Stimulated activated CD4-positive, alpha-beta T cell treated with anti-CD3 and anti-CD28 coated beads, Interleukin-4, amount 100 ng/mL, for 24 hours (primary cell): ENCODE results near the gene NOVA2.
"Not testable (repeated sequence)": the region's sequence is repeated elsewhere in the genome, so short reads cannot be mapped to it uniquely, and the experiment has no call there.

Source experiments
- DNase-seq: peaks from one replicate; pipeline ENCODE4 v3.0.0-alpha.2; 2020

Gene NOVA2

DNA sequence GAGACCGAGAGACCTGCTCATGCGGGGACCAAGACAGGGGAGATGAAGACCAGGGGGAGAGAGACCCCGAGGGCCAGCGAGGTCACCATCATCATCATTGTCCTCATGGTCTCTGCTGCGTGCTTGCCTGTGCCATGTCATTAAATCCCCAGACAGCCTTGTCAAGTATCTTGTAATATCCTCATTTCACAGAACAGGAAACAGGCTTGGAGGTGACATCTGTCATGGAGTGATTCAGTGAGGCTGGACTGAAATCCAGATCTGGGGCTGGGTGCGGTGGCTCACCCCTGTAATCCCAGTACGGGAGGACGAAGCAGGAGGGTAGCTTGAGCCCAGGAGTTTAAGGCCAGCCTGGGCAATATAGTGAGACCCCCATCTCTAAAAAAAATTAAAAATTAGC is 53.2 kb downstream of the NOVA2 start:
- no peak for DNase-seq

DNA sequence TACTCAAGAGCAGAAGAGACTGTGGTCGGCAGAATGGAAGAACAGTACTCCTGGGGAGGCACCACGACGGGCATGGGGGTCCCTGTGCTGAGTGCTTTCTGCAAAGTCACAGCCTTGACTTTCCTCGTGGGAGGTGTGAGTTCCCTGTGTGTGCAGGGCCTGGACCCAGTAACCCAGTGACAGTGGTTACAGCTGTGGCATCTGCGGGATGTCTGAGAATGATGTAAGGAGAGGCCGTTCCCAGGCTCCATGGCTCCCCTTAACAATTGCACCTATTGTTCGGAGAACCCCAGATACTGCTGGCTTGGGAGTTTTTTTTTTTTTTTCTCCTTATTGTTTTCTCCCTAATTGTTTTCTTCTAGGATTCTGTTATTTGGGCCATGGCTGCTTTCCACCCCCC is 54.0 kb downstream of the NOVA2 start:
- no peak for DNase-seq

DNA sequence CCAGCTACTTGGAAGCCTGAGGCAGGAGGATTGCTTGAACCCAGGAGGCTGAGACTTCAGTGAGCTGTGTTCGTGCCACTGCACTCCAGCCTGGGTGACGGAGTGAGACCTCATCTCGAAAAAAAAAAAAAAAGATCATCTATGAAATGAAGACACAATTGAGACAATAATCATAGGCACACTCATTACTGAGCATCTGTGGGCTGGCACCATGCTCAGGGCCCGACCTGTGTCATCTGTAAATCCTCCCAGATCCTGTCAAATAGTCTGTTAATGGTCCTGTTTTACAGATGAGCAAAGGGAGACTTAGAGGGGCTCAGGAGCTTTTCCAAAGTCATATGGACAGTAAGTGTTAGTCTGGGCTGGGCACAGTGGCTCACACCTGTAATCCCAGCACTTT is 54.9 kb downstream of the NOVA2 start:
- DNase-seq = no peak

DNA sequence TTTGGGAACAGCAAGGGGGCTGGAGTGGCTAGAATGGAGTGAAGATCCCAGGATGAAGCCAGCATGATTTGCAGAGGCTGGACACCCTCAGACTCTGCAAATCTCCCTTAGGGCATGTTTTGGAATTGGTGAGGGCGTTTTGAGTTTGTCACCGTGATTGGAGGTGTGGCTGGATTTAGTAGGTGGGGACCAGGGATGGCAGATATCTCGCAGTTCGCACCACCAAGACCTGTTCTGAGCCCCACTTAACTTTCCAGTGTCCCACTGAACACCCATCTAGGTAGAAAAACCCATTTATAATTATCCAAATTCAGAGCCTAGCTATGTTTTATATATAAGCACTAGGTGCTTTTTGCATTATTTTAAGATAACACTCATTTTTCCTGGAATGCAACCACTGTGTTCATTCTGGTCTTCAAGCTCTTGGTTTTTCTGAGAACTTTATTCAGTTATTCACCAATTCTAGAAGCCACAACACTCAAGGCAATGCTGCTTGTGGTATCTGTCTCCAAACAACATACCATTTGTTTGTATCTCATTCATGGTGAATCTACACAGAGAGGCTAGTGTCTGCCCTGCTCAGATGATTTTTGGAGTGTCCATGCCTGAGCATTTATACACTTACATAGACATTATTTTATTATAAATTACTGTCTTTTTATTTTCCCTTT is 56.1 kb downstream of the NOVA2 start:
- no peak for DNase-seq

DNA sequence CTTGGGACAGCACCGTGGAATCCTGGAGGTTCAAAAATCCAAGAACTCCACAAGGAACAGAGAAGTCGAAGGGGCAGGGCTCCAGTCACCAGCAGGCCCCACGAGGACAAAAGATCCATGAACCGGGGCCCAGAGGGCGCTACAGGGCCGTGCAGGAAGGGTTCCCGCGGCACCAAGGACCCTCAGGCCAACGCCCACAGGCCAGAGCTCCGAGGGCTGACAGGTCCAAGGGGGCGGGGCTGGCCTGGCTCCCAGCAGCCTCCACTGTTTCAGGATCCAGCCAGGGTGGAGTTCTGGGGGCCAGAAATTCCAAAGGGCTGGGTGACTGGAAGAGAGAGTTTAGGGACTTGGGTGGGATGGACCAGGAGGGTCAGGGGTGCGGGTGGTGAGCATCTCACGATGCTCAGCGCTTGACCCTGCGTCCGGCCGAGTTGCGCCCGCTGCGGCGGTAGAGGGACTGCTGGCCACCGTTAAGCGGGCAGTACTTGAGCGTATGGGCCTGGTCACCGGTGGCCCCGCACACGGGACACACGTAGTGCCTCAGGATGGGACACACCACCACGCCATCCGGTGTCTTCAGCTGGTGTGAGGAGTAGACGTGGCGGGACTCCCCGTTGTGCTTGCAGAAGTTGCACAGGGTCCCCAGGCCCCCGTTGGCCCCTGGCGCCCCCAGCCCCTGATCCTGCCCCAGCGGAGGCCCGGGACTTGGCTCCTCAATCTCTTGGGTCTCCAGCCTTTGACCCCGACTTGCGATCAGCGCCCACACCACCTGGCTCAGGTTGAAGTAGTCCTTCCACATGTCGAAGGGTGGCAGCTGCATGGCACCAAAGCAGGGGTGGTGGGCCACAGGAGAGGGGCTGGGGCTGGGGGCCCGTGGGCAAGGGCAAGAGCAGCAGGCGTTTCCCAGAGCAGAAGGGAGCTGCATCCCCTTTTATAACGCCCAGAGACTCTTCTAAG is 59.5 kb downstream of the NOVA2 start, which contains the start of gene NANOS2:
Gene NANOS2, minus strand, starts transcription at position 905 of the 957 bp plus-strand sequence. Its CDS starts 85 bp downstream, at position 820.
- DNase-seq = no peak

DNA sequence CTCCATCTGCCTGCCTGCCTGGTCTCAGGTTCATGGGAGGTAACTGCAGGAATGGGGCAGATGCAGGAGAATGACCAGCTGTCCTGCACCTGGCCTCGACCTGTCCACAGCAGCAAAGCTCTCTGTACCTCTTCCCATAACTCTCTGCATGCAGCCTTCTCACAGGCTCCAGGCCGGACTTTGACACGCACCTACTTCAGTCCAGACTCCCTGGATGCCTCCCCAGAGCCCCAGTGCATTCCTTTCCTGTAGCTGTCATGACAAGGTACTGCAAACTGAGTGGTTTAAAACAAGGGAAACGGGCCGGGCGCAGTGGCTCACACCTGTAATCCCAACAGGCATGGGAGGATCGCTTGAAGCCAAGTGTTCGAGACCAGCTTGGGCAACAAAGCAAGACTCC is 62.4 kb downstream of the NOVA2 start:
- no peak for DNase-seq

DNA sequence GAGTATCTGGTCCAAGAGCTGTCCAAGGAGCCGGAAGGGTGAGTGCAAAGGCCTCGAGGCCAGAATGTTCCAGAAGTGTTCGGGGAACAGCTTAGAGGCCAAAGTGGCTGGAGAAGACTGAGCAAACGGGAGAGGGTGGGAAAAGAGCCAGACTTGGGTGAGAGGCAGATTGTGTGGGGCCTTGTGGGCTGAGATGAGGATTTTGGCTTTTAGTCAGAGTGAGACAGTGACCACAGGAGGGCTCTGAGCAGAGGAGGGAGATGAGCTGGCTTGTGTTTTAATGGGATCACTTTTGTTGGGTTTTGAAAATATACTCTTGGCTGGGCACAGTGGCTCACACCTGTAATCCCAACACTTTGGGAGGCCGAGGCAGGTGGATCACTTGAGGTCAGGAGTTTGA is 64.7 kb downstream of the NOVA2 start:
- no peak for DNase-seq

DNA sequence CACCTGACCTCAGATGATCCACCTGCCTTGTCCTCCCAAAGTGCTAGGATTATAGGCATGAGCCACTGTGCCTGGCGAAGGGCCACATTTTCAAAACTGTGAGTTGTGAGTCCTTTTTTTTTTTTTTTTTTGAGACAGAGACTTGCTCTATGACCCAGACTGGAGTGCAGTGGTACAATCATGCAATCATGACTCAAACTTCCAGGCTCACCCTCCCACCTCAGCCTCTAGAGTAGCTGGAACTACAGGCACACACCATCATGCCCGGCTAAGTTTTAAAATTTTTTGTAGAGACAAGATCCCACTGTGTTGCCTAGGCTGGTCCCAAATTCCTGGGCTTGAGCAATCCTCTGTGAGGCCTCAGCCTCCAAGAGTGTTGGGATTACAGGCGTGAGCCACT is 67.4 kb downstream of the NOVA2 start:
- no peak for DNase-seq

DNA sequence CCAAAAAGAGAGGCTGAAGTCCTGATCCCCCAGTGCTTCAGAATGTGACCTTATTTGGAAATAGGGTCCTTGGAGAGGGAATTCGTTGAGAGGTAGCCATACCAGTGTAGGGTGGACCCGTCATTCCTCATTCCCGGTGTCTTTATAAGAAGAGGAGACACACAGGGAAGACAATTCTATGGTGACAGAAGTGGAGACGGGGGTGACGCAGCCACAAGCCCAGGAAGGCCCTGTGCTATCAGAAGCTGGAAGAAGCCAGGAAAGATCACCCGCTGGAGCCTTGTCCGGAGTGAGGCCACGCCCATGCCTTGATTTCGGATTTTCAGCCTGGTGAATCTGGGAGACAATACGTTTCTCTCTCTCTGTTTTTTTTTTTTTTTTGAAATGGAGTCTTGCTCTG is 68.7 kb downstream of the NOVA2 start:
- DNase-seq = no peak

DNA sequence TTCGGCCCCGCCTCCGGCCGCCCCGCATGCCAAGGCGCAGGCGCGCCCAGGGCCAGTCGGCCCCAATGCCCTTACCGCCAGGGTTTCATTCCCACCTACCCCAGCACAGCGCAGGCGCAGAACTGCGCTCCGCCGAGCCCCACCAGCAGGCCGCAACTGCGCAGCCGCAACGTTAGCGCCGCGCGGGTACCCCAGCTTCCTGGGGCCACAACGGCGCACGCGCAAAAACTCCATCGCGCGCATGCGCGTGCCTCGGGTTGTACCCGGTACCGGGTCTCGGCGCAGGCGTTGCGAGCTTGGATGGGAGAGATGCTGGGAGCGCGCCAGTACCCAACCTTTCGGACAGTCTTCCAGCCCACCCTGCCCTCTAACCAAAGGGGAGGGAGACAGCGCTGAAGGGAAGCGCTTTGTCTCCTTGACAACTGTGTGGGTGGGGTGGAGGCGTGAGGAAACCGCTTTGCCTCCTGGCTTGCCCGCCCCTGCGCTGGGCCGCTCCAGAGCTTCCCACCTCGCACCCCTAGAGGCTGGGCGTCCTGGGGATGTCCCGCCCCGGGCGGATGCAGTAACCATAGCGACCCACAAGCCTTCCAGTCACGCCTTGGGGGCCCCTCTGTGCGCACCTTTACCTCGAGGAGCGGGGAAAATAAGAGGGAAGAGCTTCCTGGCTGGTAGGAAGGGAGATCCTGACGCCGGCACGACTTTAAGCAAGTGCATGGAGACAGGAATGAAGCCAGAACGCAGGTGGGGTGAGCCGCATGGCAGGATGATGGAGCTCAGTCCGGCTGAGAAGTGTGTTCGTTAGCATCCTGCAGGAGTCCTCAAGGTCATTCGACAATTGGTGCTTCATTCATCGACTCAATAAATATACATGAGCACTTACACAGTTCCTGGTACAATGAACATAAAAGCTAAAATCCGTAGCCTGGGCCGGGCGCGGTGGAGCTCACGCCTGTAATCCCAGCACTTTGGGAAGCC is 70.7 kb downstream of the NOVA2 start:
- DNase-seq = peak; percentile 99

DNA sequence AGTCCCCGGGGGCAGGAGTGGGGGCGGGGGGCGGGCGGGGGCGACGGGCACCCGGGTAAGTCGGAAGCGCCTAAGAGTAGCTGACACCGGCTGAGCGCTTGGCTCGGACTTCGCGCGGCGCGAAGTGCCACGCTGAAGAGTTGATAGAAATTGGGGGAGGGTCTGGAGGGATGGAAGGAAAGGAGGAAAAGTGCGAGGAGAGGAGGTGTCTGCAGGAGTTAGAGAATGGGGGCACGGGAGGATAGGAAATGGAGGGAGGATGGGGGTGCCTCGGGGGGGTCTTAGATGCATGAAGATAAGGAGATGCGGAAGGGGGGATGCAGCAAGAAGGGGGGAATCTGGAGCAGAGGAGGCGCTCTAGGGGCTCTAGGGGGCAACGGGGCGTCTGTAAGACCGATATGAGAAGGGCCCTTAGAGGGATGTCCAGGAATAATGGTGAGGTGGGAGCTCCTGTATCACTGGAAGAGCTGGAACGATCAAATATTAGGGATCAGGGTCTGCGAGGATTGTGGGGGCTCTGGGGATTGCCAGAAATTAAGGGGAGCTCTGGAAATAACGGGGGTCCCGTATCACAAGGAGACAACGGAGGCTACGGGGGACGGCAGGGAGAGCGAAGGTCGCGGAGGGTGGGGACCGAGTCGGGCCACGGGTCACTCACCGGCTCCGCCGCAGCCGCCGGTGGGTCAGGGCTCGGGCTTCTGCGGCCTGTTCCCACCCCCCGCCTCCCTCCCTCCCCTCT is 71.6 kb downstream of the NOVA2 start, which contains the start of gene MYPOP:
Gene MYPOP, minus strand, starts transcription at position 702 of the 739 bp plus-strand sequence. CDS start 840 bp downstream, outside the sequence.
- no peak for DNase-seq

DNA sequence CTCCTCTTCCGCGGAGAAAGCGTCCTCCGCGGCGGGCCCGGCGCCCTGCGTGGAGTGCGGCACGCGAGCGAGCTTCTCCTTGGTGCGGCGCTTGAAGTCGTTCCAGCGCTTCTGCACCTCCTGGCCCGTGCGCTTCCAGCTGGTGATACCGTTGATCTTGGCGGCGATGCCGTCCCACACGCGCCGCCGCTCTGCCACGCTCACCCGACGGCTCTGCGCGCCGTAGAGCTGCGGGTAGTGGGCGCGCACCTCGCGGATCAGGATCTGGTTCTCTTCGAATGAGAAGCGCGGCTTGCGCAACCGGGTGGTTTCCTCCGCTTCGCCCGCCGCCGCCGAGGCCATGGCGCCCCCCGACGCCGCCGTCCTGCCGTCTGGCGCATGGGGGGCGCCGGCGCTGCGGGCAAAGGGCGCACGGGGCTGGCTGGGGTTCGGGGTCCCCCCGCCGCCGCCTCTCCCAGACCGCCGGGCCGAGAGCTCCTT is 72.2 kb downstream of the NOVA2 start:
- DNase-seq = no peak

DNA sequence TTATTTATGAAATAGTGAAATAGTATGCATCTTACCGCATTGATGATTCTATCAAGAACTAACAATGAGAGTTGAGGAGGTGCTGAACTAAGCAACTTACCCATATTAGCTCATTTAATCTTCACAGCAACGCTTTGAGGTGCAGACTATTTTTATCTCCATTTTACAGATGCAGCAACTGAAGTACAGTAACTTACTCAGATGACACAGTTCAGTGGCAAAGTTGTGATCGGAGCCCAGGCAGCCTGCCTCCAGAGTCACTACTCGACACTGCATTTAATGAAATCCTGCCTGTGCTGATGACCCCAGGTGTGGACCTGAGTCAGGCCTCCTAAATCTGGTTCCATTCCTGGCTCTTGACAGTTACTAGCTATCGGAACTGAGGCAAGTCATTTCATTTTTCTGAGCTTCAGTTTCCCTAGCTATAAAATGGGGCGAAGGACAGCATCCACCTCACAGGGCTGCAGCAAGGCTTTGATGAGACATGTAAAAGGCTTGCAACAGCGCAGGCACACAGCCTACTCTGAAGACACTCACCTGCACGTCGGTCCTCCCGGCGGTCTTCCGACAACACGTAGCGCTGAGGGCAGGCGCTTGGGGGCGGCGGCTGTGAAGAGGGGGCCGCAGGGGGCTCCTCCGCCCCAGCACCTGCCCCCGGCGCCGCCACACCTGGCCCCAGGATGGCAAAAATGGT is 72.8 kb downstream of the NOVA2 start:
- DNase-seq = no peak

DNA sequence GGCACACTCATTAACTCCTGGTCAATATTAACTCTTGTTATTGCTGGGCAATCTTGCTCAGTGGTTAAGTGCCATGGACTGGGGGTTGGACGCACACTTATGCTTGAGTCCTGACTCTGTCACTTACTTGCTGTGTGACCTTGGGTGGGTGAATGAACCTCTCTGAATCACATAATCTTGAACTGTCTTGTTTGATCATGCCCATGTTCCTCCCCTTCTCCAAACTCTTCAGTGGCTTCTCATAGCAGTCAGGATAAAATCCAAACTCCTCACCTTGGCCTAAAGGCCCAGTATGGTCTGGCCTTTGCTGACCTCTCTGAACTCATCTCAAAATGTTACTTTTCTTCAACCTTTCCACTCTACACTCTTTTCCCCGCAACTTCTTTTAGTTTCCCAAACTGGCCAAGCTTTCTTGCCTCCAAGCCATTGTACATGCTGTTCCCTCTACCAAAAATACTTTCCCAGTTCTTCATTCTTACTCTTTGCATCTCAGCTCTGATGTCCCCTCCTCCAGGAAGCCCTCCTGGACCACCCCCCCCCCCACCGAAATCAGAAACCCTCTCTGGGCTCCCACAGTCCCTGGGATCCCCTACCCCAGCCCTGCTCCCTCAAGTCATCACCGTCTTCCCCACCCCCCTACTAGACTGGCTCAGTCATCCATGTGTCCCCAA is 73.6 kb downstream of the NOVA2 start:
- no peak for DNase-seq

DNA sequence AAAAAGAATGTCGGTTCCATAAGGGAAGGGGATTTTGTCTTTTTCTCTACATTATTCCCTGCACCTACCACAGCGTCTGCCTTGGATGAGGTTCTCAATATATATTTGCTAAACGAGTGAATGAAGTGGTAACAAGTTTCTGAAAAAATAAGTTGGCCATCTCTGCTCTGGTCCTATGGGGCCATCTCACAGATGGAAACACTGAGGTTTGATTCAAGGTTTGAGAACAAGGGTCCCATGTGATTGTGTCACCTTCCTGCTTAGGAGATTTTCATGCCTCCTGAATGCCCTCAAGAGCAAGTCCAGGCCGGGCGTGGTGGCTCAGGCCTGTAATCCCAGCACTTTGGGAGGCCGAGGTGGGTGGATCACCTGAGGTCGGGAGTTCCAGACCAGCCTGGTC is 74.4 kb downstream of the NOVA2 start:
- DNase-seq = no peak

DNA sequence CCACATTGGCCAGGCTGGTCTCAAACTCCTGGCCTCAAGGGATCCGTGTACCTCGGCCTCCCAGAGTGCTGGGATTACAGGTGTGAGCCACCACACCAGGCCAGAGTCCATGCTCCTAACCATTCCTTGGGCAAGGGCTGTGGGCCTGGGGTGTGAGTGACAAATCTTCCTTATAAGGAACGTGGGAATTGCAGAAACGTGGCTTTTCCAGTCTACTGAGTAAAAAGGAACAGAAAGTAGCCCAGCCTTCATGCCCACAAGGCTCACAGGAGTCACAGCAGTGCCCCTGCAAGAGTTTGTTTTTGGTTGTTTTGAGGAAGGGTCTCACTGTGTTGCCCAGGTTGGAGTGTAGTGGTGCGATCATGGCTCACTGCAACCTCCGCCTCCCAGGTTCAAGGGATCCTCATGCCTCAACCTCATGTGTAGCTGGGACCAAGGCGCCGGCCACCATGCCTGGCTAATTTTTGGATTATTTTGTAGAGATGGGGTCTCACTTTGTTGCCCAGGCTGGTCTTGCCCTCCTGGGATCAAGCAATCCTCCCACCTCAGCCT is 76.3 kb downstream of the NOVA2 start:
- no peak for DNase-seq

DNA sequence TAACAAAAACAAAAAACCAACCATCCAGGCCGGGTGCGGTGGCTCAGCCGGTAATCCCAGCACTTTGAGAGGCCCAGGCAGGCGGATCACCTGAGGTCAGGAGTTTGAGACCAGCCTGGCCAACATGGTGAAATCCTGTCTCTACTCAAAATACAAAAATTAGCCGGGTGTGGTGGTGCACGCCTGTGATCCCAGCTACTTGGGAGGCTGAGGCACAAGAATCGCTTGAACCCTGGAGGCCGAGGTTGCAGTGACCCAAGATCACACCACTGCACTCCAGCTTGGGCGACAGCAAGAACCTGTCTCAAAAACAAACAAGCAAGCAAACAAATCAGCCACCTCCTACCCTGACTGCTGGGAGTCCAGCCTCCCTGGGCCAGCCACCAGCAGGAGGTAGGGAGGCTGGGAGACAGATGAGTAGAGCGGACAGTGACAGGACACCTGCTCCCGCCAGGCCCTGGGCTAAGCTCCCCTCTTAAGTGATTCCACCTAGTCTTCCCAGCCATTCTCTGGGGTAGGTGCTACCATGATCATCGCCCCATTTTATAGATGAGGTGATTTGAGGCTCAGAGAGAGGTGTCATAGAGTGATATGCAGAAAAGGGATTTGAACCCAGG is 77.6 kb downstream of the NOVA2 start:
- DNase-seq = not testable (repeated sequence)

DNA sequence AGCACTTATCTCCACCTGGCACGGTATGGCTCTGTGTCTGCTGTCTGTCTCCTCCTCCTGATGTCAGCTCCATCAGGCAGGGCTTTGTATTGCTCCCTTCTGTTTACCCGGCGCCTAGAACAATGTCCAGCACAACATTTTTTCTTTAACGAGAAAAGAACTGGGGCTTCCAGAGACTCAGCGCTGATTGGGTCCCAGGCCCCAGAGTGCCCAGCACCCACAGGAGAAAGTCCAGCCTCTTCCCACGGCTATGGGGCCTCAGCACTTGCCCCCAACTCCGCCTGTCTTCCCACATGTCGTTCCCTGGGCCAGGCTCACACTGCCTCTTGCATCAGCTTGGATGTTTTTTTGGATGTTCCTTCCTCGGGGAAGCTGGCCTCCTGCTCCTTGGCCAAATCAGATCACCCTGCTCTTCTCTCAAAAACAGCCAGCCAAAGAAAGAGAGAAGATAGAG is 78.1 kb downstream of the NOVA2 start:
- DNase-seq = no peak

DNA sequence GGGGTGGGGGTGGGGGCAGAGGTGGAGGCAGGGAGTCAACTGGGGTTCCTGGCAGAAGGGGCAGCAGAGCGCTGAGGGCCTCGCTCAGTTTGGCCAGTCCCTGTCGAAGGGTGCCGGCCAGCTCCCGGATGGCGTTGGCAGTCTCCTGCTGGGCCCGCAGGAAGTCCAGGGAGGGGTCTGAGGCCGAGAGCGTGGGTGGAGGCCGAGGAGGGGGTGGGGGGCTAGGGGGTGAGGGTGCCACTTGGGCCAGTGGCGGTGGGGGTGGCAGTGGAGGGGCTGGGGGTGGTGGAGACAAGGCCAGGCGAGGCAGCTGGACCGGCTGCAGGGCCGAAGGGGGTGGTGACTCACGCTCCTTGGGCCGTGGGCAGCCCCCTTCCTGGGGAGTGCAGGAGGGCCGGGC is 82.8 kb downstream of the NOVA2 start:
- no peak for DNase-seq
